Right lobe of liver (tissue), 6 donors: ENCODE data around the gene STX2. TPM values are rescaled to one million over a fixed set of nuclear protein-coding genes. Genes with fewer than 3 reads are reported as not detected.

Experiments
- ATAC-seq, 4 donors: fragments of 200-7000 bp; cut with Tn5 transposase; one replicate each; pipeline ENCODE4 v1.9.1; 2020; ENCODE audit warnings: mild to moderate bottlenecking in 4 of 4, moderate library complexity in 4 of 4
- DNase-seq, 3 donors: peaks; one replicate each; pipeline ENCODE4 v3.0.0-alpha.2; 2020
- H3K27ac ChIP-seq, 3 donors: fragments of 200-600 bp; one replicate each; pipeline ENCODE4 v1.8.0; 2022
- H3K27me3 ChIP-seq, 2 donors: fragments of 200-600 bp; one replicate each; pipeline ENCODE4 v1.8.0; 2022
- H3K36me3 ChIP-seq, 4 donors: fragments of 200-600 bp; sonication (generic) in 1 of 4; one replicate each; pipeline versions ENCODE4 v1.5.1 to v1.8.0; 2017 to 2022; ENCODE audit warnings: control low read depth in 1 of 4
- H3K4me1 ChIP-seq, 4 donors: fragments of 200-600 bp; sonication (generic) in 1 of 4; one replicate each; pipeline versions ENCODE4 v1.5.1 to v1.8.0; 2017 to 2022; ENCODE audit warnings: control low read depth in 1 of 4
- H3K4me3 ChIP-seq, 3 donors: fragments of 200-600 bp; one replicate each; pipeline ENCODE4 v1.8.0; 2022
- H3K9me3 ChIP-seq, 4 donors: fragments of 200-600 bp; sonication (generic) in 1 of 4; one replicate each; pipeline versions ENCODE4 v1.5.1 to v1.8.0; 2017 to 2022; ENCODE audit warnings: control low read depth in 1 of 4
- CTCF ChIP-seq, 4 donors: fragments of 200-600 bp in 3 of 4; fragments of 450-650 bp in 1 of 4; IDR thresholded peaks; one replicate each; pipeline versions ENCODE4 v1.5.1 to v1.8.0; 2016 to 2022; ENCODE audit warnings: antibody characterized with exemption in 4 of 4, mild to moderate bottlenecking in 2 of 4
- POLR2A ChIP-seq: fragments of 450-650 bp; IDR thresholded peaks from one replicate; pipeline ENCODE4 v1.6.1; 2017; ENCODE audit warnings: antibody characterized with exemption, mild to moderate bottlenecking
- WGBS: methylation state at CpG from one replicate; pipeline ENCODE4 v1.1.6; 2018; ENCODE audit warnings: low coverage, low lambda C conversion rate; ENCODE audit not compliant: insufficient coverage; ENCODE audit errors: missing lambda C conversion rate; 5-methylcytosine and 5-hydroxymethylcytosine counted together
- intact Hi-C, 2 donors: fragments of 100-400 bp; cut with DNase I; formaldehyde crosslinking; loops; one replicate each; pipeline versions ENCODE4 v1.11.2 to v1.14.1; 2022
- total RNA-seq, 6 experiments: library from RNA; depleted of rRNA in 2 of 6; stranded (reverse); fragments of >200 nt in 2 of 6; fragmentation: NEBNext Ultra II Directional in 3 of 6; extraction: Animal tissue kit (Norgen Biotek cat#: 25700) in 3 of 6; gene quantifications; one replicate each; pipeline versions ENCODE4 v1.1.0 to v1.2.4, GENCODE V29; 2016 to 2023
- donor health status: DM: no; HTN: yes; CAD: no.
- donor health status: DM: no; HTN: no; CAD: no.
- donor health status: DM: no; HTN: no; CAD: no.
- donor health status: DM: no; HTN: yes; CAD: no.
- donor health status: DM: no; HTN: yes; CAD: no.

Gene STX2
- total RNA-seq, 6 experiments from 2014 or later, result 5.3 to 11.8 (median 7.2) TPM

- H3K4me3 ChIP-seq, result no peak overlapping the region
- TF ChIP-seq CTCF (IDR thresholded peaks at IDR 0.05) (peak; percentile 46 to 71 (median 58)), POLR2A (no peak)
- H3K36me3 ChIP-seq, result peaks cover 0 to 10% (median 0%) of the 10 kb centered on the region in 4 donors
- no peaks in the 10 kb centered on the region for H3K4me1 ChIP-seq
- H3K27ac ChIP-seq, result no peak overlapping the region
- peak; percentile 72 to 91 (median 75) for ATAC-seq
- H3K9me3 ChIP-seq, result no peaks in the 10 kb centered on the region
- no peaks in the 10 kb centered on the region for H3K27me3 ChIP-seq
- WGBS, result 59% methylated on average over 8 of the region's 21 CpGs
- intact Hi-C loops, result no loop called here
- DNase-seq, result no peak
These were observed 12.8 kb downstream of the STX2 start for GRCh38 chr12:130826151-130826801.

- no peak overlapping the region for H3K27ac ChIP-seq
- intact Hi-C loops, result no loop called here
- H3K4me3 ChIP-seq, result no peak overlapping the region
- DNase-seq (no peak), ATAC-seq (peak in 1 of 4 donors; percentile 46)
- H3K9me3 ChIP-seq, result no peaks in the 10 kb centered on the region
- peaks cover 0 to 10% (median 0%) of the 10 kb centered on the region in 4 donors for H3K36me3 ChIP-seq
- WGBS, result 74% methylated on average over 6 of the region's 6 CpGs
- TF ChIP-seq CTCF (IDR thresholded peaks at IDR 0.05) (no peak), POLR2A (no peak)
- H3K27me3 ChIP-seq, result no peaks in the 10 kb centered on the region
- H3K4me1 ChIP-seq, result no peaks in the 10 kb centered on the region
These were observed 13.3 kb downstream of the STX2 start for GRCh38 chr12:130825771-130826150.

GRCh38 chr12:130819681-130820080 lies 19.4 kb downstream of the STX2 start:
- peaks cover 0 to 4% (median 0%) of the 10 kb centered on the region in 4 donors for H3K4me1 ChIP-seq
- no peak for DNase-seq
- H3K27ac ChIP-seq, result no peak overlapping the region
- no peaks in the 10 kb centered on the region for H3K9me3 ChIP-seq
- TF ChIP-seq CTCF (IDR thresholded peaks at IDR 0.05), result no peak
- TF ChIP-seq POLR2A, result no peak
- no peaks in the 10 kb centered on the region for H3K27me3 ChIP-seq
- H3K36me3 ChIP-seq, result peaks cover 0 to 10% (median 0%) of the 10 kb centered on the region in 4 donors
- H3K4me3 ChIP-seq, result no peak overlapping the region
- WGBS, result 87% methylated on average over 12 of the region's 12 CpGs
- intact Hi-C loops, result no loop called here
- ATAC-seq, result no peak

- Histone ChIP-seq H3K9me3 (no peaks in the 10 kb centered on the region), H3K4me3 (peak overlapping the region; percentile 29 to 57 (median 33)), H3K27ac (no peak overlapping the region), H3K36me3 (peaks cover 0 to 10% (median 0%) of the 10 kb centered on the region in 4 donors), H3K27me3 (no peaks in the 10 kb centered on the region), H3K4me1 (peaks cover 0 to 4% (median 0%) of the 10 kb centered on the region in 4 donors)
- ATAC-seq (peak; percentile 91 to 99 (median 94)), DNase-seq (peak; percentile 57 to 77 (median 65))
- no peak for TF ChIP-seq POLR2A
- TF ChIP-seq CTCF (IDR thresholded peaks at IDR 0.05), result peak; percentile 45 to 97 (median 82)
- 41% methylated on average over 40 of the region's 58 CpGs for WGBS
- intact Hi-C loops, result no loop called here
These were observed 20.1 kb downstream of the STX2 start for GRCh38 chr12:130818635-130819576.
